GM18868 (cell line): ENCODE data around the gene RAPGEF2.
A peak's percentile ranks its signal among the peaks of the same experiment; 100 is the strongest.
"Not testable (repeated sequence)": the region's sequence is repeated elsewhere in the genome, so short reads cannot be mapped to it uniquely, and the experiment has no call there.

ENCODE experiments used
- ATAC-seq: cut with Tn5 transposase; IDR thresholded peaks from one replicate; pipeline ENCODE4 v1.9.1; 2021; ENCODE audit warnings: mild to moderate bottlenecking, moderate library complexity; ENCODE audit not compliant: unreplicated experiment

Gene RAPGEF2

DNA sequence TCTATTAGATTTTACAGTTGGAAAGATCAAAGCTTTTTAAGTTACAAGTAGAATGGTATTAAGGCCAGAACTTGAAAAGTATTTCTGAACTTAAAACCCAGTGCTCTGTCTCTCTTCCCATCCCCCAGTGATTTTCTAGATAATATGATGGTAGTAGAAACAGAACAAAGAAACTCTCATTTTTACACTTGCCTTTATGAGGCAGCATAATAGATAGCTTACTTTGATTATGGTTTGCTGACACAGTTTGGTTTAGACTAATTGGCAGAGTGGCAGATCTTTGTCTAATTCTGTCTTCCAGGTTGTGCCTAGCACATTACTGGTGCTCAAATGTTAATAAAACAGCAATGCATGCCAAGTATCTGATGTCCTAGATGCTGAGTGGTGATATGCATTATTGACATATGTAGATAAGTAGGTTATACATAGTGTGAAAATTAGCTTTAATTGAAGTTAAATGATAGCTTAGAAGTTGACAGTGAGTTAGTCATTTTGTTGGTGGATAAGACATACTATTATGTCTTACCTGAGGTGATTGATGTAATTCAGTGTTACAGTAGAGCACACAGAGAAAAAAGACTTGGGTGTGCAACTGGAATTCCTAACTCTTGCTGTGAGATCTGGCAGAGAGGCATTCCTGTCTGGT, 4.3 kb upstream of the RAPGEF2 start:
- ATAC-seq, result no peak

DNA sequence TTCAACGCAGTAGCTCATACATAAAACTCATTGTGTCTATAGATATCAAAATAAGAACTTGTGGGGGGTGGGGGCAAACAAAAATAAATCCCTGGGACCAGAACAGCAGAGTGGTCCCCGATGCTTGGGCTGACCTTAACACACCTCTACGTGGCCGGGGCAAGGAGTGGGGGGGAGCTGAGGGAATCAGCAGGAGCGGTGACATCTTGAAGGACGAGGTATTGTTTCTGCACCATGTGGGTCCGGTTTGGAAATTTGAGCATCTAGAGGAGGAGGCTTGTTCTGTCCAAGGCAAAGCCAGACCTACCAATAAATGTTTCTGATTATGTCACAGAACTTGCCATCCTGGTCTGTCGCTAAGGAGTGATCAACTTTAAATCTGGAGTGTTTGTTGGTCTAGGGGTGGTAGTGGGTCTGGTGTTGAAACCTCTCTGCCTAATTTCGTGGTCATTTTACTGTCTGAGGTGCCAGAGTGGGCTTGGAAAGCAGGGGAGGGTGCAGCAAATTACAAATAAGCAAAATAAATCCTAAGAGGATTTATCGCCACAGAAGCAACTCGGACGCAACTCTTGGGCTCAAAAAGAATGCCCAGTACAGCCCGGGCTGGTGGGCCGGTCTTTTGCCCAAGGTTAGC, 774 bp upstream of the RAPGEF2 start:
- no peak for ATAC-seq

DNA sequence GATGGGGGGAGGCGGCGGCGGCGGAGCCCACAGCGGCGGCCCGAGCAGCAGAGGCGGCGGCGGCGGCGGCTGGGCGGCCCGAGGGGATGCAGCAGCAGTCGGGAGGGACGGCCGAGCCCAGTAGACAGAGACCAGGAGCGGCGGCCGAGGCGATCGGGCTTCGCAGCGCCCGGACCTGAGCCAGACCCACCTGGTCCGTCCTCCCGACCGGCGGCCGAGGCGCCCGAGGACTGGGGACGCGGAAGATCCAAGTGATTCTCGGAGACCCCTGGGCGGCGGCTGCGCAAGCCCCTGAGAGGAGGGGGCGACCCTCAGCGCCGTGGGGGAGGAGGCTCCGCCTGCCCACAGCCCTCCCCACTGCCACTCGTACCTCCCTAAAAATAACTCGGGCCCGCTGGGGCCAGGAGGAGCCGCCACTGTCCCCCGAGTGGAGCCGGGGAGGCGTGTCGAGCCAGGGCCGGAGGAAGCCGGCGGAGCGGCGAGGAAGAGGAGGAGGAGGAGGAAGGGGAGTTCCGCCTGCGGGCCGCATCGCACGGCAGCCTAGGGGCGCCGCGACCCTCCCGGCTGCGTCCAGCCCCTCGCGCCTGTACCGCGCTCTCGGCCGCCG, 608 bp downstream of the RAPGEF2 start:
- peak; percentile 24 for ATAC-seq

GRCh38 chr4:159104694-159105414, 2.0 kb downstream of the RAPGEF2 start:
- ATAC-seq, result no peak

GRCh38 chr4:159105761-159106243, 2.9 kb downstream of the RAPGEF2 start:
- peak; percentile 27 for ATAC-seq

DNA sequence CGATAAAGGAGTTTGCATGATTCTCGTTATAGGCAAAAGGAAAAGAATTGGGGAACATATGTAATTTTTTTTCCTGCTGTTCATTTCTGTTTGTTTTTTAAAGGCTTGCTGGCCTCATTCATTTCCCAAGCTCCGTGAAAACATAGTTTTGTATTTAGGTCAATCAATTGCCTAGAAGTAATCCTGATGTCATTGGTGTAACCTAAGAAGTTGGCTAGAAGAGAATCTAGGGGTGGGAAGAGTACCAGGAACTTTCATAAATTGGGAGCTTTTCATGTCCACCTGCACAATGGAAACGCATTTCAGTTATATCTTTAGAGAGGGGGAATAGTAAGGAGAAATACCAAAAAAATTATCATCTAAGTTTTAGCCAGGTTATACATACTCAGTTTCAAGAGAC, 3.8 kb downstream of the RAPGEF2 start:
- no peak for ATAC-seq

- ATAC-seq, result no peak
These were observed 4.5 kb downstream of the RAPGEF2 start for GRCh38 chr4:159107203-159107925.

DNA sequence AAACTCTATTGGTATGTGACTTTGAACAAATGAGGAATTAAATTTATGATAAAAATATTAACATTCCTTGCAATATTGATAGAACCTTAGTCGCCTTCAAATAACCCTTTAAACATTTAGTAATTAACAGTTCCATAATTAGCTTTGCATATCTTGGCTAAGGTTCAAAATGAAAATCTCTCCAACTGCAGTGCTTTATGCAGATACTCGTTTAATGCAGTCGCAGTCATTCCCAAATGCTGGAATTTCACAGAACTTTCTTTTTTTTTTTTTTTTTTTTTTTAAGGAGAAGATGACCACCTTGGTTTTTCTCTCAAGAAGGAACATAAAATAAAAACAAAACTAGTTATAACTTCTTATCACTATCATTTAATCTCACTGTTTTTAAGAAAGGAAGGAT, 5.2 kb downstream of the RAPGEF2 start:
- ATAC-seq, result no peak

- no peak for ATAC-seq
These were observed 8.1 kb downstream of the RAPGEF2 start for GRCh38 chr4:159110961-159111360.

DNA sequence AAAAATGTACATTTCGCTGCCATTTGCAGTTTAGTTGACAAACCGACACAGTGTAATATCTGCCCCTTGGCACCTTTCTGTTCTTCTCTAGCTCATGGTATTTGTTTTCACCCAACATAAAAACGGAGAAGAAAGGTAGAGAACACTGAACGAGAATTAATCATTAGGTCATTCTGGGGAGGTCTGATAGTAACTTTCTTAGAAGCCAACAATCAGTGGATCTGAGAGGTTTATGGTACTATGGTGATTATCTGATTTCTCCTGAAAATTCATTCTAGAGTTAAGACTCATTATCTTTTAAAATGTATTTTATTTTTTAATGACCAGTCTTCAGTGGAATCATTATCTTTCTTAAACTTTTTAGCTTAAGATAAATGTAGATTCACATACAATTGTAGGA, 8.5 kb downstream of the RAPGEF2 start:
- no peak for ATAC-seq

- not testable (repeated sequence) for ATAC-seq
These were observed 10.5 kb downstream of the RAPGEF2 start for GRCh38 chr4:159113366-159113765.

- not testable (repeated sequence) for ATAC-seq
These were observed 13.2 kb downstream of the RAPGEF2 start for GRCh38 chr4:159116098-159116497.

DNA sequence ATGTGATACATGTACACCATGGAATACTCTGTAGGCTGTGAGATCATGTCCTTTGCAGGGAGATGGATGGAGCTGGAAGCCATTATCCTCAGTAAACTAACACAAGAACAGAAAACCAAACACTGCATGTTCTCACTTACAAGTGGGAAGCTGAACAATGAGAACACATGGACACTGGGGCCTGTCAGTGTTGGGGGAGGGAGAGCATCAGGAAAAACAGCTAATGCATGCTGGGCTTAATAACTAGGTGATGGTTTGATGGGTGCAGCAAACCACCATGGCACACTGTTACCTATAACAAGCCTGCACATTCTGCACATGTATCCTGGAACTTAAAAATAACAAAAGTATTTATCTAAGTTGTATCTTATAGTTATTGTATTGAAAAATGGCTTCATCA, 13.8 kb downstream of the RAPGEF2 start:
- not testable (repeated sequence) for ATAC-seq

- ATAC-seq, result peak; percentile 33
These were observed 14.7 kb downstream of the RAPGEF2 start for GRCh38 chr4:159117564-159117963.

GRCh38 chr4:159117968-159118367, 15.1 kb downstream of the RAPGEF2 start:
- ATAC-seq, result peak; percentile 67

DNA sequence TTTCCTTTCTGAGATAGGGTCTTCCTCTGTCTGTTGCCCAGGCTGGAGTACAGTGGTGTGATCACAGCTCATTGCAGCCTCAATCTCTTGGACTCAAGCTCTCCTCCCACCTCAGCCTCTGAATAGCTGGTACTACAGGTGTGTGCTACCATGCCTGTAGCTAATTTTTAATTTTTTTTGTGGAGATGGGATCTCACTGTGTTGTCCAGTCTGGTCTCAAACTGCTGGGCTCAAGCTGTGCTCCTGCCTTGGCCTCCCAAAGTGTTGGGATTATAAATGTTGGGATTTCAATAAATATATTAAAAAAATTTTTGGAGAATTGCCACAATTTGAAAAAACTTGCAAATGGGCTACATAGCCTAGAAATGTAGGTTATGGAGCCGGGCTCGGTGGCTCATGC, 18.5 kb downstream of the RAPGEF2 start:
- no peak for ATAC-seq

- ATAC-seq, result no peak
These were observed 23.8 kb downstream of the RAPGEF2 start for GRCh38 chr4:159126716-159127115.

DNA sequence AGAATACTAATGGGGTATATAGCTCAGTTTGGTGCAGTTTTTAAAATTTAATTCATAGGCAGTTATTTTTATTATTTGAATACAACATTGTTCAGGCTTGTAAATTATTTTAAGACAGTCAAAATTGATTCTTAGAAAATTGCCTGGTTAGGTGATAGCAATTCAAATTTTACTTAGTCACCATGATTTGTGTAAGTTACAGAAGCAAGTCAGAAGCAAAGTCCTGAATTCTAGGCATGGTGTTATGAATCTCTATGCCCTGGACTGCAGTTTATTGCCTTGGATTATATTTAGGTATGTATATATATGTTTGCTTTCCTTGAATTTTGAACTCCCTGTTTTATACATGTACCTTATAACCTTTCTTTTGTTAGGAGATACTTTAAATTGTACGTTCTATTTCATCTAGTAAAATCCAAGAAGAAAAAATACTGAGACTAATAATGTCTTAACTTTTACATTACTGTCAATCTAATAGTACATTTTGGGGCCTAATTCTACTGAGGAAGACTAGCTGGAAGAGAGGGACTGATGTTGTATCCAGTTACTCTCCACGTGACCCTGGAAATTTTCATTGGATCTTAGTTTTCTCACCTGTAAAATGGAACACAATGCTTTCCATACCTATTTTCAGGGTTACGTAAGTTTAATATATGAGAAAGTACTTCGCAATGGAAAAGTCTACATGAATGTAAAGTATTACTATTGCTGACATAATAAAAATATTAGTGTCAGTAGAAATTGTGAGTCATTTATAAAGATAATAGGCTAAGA, 25.1 kb downstream of the RAPGEF2 start:
- ATAC-seq, result no peak

- no peak for ATAC-seq
These were observed 27.1 kb downstream of the RAPGEF2 start for GRCh38 chr4:159129814-159130550.
